Measurements from ENCODE around the gene SLC11A2. TPM values are rescaled to one million over a fixed set of nuclear protein-coding genes. Genes with fewer than 3 reads are reported as not detected.
A peak's percentile ranks its signal among the peaks of the same experiment; 100 is the strongest.

The SLC11A2 gene
- total and polyA plus RNA-seq, 2 of the 13 experiments (the other 11 are each of a cell fraction or from before 2014, with no cell fraction given): 71.7 to 77.0 TPM

GRCh38 chr12:51047655-51048540 lies 21.7 kb upstream of the SLC11A2 start, which contains the start of gene LETMD1 (continued):
- TF ChIP-seq TRAFD1 (CRISPR knock-in tag; IDR thresholded peaks at IDR 0.05; ENCODE audit: borderline replicate concordance): no peak
- TF ChIP-seq RAD51 (IDR thresholded peaks at IDR 0.05; ENCODE audit: borderline replicate concordance): no peak
- TF ChIP-seq ZBTB38 (CRISPR knock-in tag; IDR thresholded peaks at IDR 0.05): peak; percentile 21; the same call in 1 of the 2 replicates
- TF ChIP-seq ZNF547 (CRISPR knock-in tag; IDR thresholded peaks at IDR 0.05): peak; percentile 69
- TF ChIP-seq ZNF629 (CRISPR knock-in tag; conservative IDR thresholded peaks at IDR 0.05): 0 out of 2 replicates have a peak, but pooled peaks have one; percentile 17
- no peak; the same call in 1 of the 2 replicates for TF ChIP-seq ARNT2 (CRISPR knock-in tag; IDR thresholded peaks at IDR 0.05; ENCODE audit: low read depth)
- no peak for TF ChIP-seq AKAP8 (CRISPR knock-in tag; IDR thresholded peaks at IDR 0.05)
- 0 out of 2 replicates have a peak, but pooled peaks have one; percentile 48 for TF ChIP-seq ZBTB43 (CRISPR knock-in tag; conservative IDR thresholded peaks at IDR 0.05)
- TF ChIP-seq ZNF296 (CRISPR knock-in tag; conservative IDR thresholded peaks at IDR 0.05): no peak
- no peak for TF ChIP-seq PCBP2 (optimal IDR thresholded peaks at IDR 0.05; ENCODE audit: low read depth, low read length, poor library complexity, severe bottlenecking)
- TF ChIP-seq SMC3 (IDR thresholded peaks at IDR 0.05; ENCODE audit: low read length): peak; percentile 40; the same call in 1 of the 2 replicates
- peak; percentile 42; the same call in 1 of the 2 replicates for TF ChIP-seq GMEB2 (CRISPR knock-in tag; IDR thresholded peaks at IDR 0.05; ENCODE audit: low read depth)
- no peak for TF ChIP-seq ZNF841 (CRISPR knock-in tag; IDR thresholded peaks at IDR 0.05; ENCODE audit: borderline replicate concordance)
- TF ChIP-seq ATF7 (IDR thresholded peaks at IDR 0.05): no peak
- TF ChIP-seq ATF7 (CRISPR knock-in tag; IDR thresholded peaks at IDR 0.05): no peak
- no peak; the same call in 1 of the 2 replicates for TF ChIP-seq ZNF33A (CRISPR knock-in tag; IDR thresholded peaks at IDR 0.05; ENCODE audit: borderline replicate concordance)
- TF ChIP-seq MLX (CRISPR knock-in tag; IDR thresholded peaks at IDR 0.05): no peak
- TF ChIP-seq BRD4 (CRISPR knock-in tag; IDR thresholded peaks at IDR 0.05): peak; percentile 34; the same call in 1 of the 2 replicates
- peak in 1 of 2 experiments; percentile 5; a peak in 1 of 4 replicates for TF ChIP-seq EP300 (IDR thresholded peaks at IDR 0.05; ENCODE audit: low read depth in 2 of 2, low read length in 2 of 2)
- TF ChIP-seq EP300 (CRISPR knock-in tag; IDR thresholded peaks at IDR 0.05; ENCODE audit: borderline replicate concordance): no peak; the same call in 1 of the 2 replicates
- no peak for TF ChIP-seq MATR3 (CRISPR knock-in tag; IDR thresholded peaks at IDR 0.05)
- peak; percentile 94 for TF ChIP-seq ZGPAT (CRISPR knock-in tag; IDR thresholded peaks at IDR 0.05)
- TF ChIP-seq CREBL2 (CRISPR knock-in tag; IDR thresholded peaks at IDR 0.05; ENCODE audit: borderline replicate concordance): no peak

All from HepG2 (cell line).